Aorta (tissue), 4 donors: Measurements from ENCODE around the gene GOLGA8G. TPM values are rescaled to one million over a fixed set of nuclear protein-coding genes. Genes with fewer than 3 reads are reported as not detected.

Source experiments
- microRNA-seq, 2 donors: library from miRNA; unstranded; fragments of <30 nt; microRNA quantifications; one replicate each; pipeline ENCODE4 v1.2.0, GENCODE V29; 2020
- polyA plus RNA-seq, 2 donors: library from polyadenylated mRNA; stranded (reverse); fragments of 200-250 nt; gene quantifications; one replicate each; pipeline ENCODE4 v1.2.3, GENCODE V29; 2013
- total RNA-seq, 2 donors: library from RNA; stranded (reverse); fragmentation: NEBNext Ultra II Directional; extraction: Animal tissue kit (Norgen Biotek cat#: 25700); gene quantifications; one replicate each; pipeline ENCODE4 v1.2.1, GENCODE V29; 2021
- donor health status: healthy with polysubstance abuse.
- donor health status: Bipolar disorder and iron deficiency.
- donor health status: DM: no; HTN: no; CAD: no.
- donor health status: DM: yes; HTN: yes; CAD: no.

GOLGA8G gene
- total and polyA plus RNA-seq, 4 donors, result 0.13 TPM; not detected in 3

Small RNAs within 50 kb of the gene (microRNA-seq; reads per million reads assigned to microRNA genes)
- 0 reads per million in 2 donors for gene MIR4509-3

Other genes with a start within 250 kb of the GOLGA8G start
- 10 to 100 TPM; 66.1 to 70.8 TPM for gene HERC2, start 210.8 kb downstream of the GOLGA8G start, total RNA-seq
- gene HERC2, start 210.8 kb downstream of the GOLGA8G start, polyA plus RNA-seq, result 10 to 100 TPM; 21.7 to 29.0 TPM
- not detected for gene GOLGA6L24, start 174.9 kb downstream of the GOLGA8G start, total RNA-seq
- not detected for gene GOLGA6L24, start 174.9 kb downstream of the GOLGA8G start, polyA plus RNA-seq
- gene GOLGA8F, start 154.3 kb downstream of the GOLGA8G start, total RNA-seq, result not detected
- not detected for gene GOLGA8F, start 154.3 kb downstream of the GOLGA8G start, polyA plus RNA-seq
- not detected for gene GOLGA6L25, start 20.6 kb upstream of the GOLGA8G start, total RNA-seq
- not detected for gene GOLGA6L25, start 20.6 kb upstream of the GOLGA8G start, polyA plus RNA-seq
- 10 to 100 TPM in 1 of 2 donors, 1 to 10 TPM in 1; 4.3 to 10.7 TPM for gene GOLGA8M, start 179.4 kb upstream of the GOLGA8G start, total RNA-seq
- under 1 TPM; 0.23 to 0.63 TPM for gene GOLGA8M, start 179.4 kb upstream of the GOLGA8G start, polyA plus RNA-seq